Activated CD8-positive, alpha-beta memory T cell treated with anti-CD3 and anti-CD28 coated beads, Interleukin-2, amount 50 U/mL, for 4 hours (primary cell): Measurements from ENCODE around the gene PNPLA3.

ENCODE experiments used
- DNase-seq: peaks from one replicate; pipeline ENCODE4 v3.0.0-alpha.2; 2020

PNPLA3 gene

DNA sequence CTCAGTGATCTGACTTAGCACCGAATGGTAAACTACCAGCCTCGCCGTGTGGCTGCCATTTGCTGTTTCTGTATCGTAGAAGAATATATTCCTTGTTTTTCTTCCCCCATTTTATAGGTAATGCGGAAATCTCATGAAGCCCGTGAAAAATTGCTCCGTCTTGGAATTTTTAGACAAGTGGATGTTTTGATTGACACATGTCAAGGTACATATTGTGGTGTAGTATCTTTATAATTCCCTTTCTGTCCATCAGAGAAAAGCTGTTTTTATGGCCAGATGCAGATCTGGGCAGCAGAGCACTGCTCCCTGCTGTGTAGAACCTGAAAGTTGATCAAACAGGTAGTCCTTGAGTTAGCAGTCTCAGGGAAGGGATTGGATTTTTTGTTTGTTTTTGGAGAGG is 45.0 kb downstream of the PNPLA3 start:
- no peak for DNase-seq

DNA sequence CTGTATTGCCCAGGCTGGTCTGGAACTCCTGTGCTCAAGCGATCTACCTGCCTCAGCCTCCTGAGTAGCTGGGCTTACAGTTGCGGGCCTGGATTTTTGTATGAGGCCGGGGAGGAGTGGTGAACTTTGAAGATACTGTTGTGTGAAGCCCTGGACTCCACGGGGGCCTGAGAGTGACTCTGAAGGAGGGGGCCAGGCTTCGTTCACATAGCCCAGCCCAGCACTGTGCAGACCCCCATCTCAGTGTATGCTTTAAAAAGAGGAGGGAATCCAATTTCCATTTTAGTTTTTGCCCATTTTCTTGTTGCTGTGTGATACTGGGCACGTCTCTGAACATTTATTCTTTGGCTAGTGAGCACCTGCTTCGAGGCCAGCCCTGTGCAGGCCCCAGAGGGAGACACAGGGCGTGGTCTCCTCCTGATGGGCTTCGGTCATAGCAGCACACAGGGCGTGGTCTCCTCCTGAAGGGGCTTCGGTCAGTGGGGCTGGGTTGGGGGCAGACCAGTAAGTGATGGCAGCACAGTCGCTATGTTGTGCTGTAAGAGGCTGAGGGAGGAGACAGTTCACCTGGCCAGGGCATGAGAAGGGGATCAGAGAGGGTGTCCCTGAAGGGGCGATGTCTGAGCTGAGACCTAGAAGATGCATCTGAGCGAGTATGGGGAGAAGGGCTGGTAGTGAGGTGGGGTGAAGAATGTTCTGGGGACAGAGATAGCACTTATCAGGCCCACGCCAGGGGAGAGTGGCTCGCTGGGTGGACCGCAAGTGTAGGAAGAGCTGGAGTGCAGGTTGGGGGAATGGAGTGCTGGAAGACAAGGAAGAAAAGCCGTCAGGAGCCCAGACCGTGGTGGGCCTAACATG is 45.6 kb downstream of the PNPLA3 start:
- DNase-seq, result no peak

DNA sequence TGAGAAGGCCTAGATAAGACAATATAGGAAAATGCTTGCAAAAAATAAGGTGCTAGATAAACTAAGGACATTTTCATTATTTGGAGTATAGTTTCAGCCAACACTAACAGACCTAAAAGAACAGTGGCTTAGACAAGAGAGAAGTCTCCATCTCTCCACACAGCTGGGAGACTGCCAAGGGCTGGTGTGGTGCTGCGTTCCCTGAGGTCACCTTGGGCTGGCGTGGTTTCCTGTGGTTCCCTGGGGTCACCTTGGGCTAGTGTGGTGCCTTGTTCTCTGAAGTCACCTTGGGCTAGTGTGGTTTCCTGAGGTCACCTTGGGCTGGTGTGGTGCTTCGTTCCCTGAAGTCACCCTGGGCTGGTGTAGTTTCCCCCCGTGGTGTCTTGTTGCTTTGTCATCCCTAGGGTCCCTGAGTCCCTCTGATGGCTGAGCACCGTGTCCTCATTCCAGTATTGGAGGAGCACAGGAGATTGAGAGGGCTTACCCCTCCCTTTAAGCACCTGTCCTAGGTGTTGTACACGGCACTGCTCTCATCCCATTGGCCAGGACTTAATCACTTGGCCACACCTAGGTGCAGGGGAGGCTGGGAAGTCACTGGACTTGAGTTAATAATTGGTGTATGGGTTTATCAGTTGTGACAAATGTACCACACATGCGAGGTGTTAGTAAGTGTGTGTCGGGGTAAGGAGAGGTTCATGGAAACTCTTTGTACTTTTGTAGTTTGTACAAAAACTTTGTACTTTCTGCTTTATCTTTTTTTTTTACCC is 46.6 kb downstream of the PNPLA3 start:
- no peak for DNase-seq

DNA sequence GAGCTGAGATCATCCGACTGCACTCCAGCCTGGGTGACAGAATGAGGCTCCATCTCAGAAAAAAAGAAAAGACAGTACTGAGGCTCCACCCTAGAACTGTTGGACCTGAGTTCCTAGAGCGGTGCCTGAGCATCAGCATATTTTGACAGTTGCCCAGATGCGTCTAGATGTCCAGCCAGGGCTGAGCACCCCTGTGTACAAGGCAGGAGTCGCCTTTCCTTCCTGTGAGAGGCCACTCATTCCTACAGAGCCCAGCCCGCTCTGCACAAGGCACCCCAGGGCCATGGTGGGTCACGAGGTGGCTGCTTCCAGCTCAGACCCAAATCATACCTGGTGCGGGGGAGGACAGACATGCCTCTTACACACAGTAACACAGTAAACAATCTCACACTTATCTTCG is 47.5 kb downstream of the PNPLA3 start:
- no peak for DNase-seq

DNA sequence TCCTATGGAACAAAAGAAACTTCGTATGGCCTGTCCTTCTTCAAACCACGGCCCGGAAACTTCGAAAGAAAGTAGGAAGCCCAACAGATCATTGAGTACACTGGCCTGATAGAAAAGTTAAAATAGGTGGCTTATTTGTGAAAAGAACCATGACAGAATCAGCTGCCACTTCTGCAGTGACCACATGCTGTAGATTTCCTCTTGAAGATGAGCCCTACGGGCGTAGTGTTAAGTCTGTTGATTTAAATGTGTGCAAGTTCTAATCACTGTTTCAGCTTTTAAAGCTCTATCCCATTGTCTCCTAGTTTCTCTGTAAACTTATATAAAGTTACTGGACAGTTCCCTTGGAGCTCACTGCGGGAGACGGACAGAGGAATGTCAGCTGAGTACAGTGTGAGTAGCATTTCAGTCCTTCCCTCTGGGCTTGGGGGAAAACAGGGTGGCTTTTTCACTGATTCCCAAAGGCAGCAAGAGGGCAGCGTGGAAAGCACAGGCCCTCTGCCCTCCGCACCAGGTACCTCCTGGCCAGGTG is 49.4 kb downstream of the PNPLA3 start:
- no peak for DNase-seq

DNA sequence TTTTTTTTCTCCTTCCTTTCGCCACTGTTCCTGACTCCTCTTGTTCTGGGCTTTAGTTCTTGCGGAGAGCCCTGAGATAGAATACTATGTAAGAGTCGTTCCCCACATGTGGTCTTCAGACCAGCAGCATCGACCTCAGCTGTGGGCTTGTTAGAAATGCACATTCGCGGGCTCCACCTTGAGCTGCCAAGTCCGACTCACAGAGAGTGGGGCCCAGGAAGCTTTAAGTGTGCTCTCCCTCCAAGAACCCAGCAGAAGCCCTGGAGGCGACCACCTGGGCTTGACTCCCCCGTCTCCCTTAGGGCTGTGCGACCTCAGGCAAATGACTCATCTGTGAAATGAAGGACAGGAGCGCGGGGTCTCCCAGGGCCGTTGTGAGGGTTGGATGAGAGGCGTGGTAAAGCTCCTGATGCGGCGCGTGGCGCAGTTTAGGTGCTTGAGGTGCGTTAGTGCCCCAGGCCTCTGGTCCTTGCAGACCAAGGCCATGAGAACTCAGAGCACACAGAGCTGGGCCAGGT is 50.5 kb downstream of the PNPLA3 start:
- DNase-seq, result no peak

DNA sequence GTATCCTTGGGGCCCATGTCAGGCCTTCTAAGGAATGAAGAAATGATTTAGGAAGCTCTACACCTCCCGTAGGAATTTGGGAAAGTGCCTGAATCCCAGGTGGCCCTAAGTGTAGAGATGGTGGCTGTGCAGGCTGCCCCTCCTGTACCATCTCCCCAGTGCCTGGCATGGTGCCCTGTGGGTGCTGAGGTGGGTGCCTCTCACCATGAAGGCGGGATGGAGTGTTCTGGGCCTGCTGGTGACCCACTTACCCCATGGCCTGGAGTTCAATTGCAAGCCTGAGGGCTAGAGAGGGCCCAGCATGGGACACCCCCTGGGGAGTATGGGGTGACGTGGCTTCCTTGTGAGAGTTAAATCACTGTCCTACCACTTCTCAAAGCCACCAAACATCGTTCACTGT is 51.4 kb downstream of the PNPLA3 start:
- no peak for DNase-seq

DNA sequence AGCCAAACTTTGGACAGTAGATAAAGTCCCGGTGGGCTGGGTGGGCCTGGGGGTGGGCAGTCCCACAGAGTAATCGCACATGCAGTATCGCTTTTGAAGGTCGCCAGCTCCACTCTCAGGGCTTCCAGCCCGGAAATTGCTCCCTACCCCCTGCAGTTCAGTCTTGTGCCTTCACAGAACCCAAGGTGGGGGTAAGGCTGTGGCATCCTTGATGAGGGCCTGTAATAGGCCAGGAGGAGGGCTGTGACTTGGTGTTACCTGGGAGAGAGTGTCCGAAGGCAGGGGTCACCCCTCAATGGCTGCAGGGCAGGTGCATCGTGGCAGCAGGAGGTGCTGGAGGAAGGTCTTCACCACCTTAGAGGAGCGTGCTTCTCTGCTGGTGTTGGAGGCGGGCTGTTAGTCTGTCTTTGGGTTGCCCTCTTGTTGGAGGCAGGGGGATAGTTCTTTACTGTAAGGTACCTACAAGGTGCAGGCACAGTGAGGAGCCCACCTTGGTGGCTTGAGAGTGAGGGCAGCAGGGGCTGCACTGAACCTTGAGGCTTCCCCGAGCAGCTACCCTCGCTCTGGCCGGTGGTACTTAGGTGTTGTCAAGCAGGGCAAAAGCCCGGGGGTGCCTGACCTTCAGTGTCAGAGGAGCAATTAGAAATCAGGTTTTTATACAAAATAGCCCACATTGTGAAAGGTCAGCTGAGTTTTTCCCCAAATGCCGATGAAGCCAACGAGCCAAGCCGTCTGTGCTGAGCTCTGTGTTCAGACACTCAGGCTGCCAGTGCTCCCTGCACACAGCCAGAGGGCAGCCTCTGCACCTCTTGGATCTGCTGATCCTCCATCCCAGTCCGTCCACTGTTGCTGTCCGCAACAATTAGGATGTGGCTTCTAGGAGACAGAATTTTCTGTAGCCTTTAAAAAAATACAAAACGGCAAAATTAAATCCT is 53.5 kb downstream of the PNPLA3 start:
- DNase-seq, result no peak

DNA sequence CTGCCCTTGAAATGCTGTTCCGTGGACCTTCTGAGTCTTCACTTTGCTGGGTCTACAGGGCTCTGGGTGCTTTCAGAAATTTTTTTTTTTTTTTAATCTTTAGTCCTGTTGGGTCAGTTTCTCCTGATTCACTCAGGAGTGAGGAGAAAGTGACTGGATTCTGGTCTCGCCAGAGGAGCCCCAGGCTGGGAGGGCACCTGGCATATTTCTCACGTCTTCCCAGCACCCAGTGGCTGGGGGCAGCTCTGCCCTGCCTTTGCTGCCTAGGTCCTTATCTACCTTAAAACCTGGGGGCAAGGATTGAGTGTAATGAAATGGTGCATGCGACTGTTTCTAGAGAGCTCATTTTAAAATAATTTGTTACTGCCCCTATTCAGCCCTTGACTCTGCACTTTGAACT is 55.0 kb downstream of the PNPLA3 start:
- DNase-seq, result no peak

DNA sequence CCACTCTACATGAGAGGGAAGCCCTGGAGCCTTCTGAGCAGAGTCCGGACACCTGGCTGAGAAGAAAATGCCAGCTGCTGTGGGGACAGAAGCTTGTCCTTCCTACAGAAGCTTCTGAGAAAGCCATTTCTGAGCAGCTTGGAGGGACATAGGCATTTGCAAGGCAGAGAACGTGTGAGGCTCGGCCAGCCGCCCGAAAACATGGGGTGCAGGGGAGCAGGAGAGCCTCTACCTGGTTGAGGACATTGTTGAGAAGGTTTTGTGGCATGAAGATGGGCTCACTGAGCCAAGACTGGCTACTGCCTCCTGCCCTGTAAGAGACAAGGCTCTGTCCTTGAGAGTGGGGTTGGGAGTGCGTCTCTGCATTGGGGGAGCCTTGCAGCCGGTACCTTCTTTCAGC is 57.0 kb downstream of the PNPLA3 start:
- DNase-seq, result no peak

DNA sequence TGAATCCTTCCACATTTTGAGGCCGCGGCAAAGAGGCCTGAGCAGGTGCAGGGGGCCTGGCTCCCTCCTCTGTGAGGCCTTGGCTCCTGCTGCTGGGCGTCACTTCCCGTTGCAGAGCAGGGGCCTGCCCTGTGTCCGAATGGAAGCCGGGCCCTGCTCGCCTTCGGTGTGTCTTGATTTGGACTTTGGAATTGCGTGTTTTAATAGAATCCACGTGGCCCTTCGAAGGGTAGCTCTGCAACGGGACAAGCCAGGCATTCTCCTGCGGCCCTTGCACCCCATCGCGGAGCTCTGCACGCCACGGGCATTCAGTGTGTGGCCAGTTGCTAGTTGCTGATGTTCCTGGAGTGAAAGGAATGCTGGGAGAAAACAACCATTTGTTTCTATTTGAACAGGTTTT is 57.4 kb downstream of the PNPLA3 start:
- no peak for DNase-seq

DNA sequence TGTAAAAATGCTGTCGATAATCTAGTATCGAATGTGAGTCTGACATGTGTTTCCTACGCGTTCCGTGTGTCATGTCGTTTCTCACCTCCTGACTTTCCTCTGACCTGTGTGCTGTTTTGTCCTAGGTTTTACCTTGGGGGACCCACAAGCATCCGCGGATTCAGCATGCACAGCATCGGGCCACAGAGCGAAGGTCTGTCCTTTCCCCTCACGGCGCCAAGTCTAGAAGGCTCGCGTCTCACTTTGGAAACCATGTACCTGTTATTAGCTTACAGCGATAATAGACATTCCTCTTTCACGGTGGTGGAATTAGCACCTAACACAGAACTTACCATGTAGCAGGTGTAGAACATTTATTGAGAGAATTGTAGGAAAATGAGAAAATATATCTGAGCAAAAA is 60.2 kb downstream of the PNPLA3 start:
- no peak for DNase-seq

DNA sequence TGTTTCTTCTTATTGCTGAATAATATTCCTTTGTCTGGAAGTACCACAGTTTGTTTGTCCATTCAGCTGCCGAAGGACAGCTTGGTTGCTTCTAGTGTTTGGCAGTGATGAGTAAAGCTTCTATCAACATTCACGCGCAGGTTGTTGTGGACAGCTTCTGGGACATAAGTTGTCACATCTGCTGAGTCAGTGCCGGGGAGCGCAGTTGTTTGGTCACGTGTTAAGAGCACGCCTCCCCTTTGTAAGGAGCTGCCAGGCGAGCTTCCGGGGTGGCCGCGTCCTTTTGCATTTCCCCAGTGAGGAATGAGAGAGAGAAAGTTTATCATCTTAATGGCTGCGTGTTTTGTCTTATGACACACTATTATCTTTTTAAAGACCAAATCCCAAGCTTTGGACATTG is 61.9 kb downstream of the PNPLA3 start:
- no peak for DNase-seq

DNA sequence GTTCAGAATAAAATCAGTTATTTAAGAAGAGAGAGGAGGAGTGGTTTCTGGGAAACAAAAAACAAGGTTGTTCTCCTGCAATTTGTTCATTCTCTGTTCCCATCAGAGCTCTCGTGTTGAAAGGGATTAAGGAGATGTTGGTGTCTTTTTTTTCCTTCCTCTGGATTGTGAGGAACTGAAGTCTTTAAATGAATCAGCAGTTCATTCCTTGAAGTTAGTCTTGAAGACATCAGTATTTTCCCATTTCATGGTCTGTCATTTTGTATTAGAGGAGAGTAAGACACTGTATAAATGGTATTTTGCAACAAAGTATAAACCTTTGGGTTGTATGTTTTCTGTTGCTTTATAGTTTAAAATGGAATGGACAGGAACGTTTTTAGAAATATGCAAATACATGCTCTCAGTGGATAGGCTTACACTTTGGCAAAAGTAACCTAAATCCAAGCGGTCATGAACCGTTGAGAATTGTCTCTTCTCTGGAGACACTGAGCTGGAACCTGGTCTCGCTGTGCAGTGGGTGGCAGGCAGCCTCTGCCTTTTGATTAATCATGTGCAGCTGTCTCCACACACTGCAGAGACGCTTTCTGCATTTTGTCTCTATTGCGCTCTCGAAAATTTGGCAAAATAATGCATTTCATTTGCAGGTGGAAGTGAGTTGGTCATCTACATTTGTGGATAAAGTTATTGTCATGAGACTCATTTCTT is 64.7 kb downstream of the PNPLA3 start:
- DNase-seq, result no peak

DNA sequence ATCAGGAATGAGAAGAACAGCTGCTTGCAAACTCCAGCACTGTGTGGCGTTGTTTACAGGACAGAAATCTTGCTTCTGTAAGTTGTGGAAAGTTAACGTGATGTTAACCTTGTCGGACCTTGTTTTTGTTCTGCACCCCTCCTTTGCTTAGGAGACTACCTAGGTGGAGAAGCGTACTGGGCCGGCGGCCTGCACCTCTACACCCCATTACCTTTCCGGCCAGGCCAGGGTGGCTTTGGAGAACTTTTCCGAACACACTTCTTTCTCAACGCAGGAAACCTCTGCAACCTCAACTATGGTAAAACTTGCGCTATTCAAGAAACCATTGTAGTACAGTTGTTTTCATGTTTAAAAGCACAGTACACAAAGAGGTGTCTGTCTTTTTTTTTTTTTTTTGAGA is 65.4 kb downstream of the PNPLA3 start:
- no peak for DNase-seq

DNA sequence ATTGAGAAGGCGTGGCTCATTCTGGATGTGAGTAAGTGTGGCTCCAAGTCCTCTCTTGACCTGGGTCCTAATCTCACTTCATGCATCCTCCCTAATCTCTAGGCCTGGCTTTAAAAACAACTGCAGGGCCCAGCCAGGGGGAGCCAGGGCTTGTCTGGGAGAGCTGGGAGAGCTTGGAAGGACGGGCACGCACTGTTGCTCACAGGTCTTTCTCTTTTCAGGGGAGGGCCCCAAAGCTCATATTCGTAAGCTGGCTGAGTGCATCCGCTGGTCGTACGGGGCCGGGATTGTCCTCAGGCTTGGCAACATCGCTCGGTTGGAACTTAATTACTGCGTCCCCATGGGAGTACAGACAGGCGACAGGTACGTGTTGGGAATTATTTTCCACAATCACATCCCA is 66.4 kb downstream of the PNPLA3 start:
- no peak for DNase-seq

DNA sequence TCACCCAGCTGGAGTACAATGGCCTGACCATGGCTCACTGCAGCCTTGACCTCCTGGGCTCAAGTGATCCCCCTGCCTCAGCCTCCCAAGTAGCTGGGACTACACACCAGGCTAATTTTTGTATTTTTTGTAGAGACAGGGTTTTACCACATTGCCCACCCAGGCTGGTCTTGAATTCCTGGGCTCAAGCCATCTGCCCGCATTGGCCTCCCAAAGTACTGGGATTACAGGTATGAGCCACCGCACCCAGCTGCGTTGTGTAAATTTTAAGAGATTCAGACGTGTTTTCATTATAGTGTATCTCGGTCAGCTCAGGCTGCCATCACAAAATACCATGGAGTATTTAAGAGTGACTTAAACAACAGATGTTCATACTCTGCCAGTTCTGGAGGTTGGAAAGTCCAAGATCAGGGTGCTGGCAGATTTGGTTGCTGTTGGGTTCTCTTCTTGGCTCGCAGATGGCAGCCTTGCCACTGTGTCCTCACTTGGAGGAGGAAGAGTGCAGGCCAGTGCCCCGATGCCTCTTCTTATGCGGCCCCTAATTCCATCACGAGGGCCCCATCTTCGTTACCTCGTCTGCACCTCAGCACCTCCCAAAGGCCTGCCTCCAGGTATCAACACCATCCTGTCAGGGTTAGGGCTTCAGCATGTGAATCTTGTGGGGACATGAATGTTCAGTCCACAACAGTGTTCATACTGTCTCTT is 67.9 kb downstream of the PNPLA3 start:
- DNase-seq, result no peak

DNA sequence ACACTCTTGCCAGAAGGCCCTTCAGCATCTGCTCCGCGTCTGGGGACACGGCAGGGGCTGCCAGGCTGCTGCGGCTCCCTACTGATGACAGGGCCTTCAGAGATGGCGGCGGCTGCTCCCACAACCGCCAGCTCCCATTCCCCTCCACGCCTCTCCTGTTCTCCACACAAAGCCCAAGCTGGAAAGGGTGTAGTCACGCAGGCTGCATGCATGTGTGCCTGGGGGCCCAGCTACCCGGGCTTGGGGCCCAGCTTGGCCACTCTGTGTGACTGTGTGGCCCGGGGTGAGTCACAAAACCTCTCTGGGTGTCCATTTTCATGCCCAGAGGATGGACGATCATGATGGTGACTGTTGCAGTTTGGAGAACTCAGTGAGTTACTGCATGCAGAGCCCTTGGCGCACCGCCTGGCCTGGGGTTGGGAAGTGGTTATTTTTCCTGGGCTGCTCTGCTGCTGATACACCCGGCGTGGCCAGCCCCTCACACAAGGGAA is 68.8 kb downstream of the PNPLA3 start:
- DNase-seq, result no peak

DNA sequence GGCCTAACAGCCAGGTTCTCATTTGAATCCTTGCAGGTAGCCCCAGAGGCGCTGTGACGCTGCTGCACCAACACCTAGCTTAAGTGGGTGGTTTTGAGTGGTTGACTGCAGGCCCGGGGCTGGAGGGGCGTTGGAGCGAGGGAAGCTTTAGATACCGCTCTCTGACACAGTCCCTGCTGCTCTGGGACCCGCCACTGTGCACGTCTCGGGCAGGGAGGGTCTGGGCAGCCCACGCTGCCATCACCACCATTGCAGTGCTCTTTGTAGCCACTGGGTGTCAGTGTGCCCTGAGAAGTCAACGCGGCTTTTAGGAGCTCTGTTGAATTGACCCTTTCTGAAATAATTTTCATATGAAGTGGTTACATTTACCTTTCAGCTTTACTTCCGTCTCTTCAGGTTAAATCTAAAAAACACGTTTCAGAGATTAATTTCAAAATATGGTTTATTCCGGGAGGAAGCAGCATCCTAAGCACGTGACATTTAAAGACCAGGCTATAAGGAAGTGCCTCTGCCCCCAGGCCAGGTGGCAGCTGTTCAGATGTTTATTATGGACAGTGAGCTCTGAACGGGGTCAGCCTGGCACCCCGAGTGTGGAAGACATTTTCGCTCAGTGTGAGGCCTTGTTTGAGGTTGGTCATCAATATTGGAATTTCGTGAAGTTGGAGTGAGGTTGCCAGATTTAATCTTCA is 69.6 kb downstream of the PNPLA3 start:
- DNase-seq, result peak; percentile 62

DNA sequence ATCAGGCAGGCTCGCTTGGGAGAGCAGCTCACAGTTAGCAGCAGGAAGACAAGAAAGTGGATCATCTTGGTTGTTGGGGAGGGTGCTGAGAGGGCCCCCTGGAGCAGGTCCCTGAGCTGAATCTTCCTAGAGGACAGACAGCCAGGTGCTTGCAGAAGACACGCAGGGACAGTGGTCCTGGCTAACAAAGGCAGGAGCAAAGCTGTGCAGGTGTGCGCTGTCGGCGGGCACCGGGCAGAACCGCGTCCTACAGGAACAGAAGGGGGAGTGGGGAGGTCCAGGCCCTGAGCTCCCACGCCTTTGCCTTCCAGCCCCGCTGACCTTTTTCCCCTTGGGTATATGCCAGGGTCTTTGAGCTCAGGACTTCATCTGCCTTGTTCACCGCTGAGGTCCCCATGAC is 70.4 kb downstream of the PNPLA3 start:
- no peak for DNase-seq

DNA sequence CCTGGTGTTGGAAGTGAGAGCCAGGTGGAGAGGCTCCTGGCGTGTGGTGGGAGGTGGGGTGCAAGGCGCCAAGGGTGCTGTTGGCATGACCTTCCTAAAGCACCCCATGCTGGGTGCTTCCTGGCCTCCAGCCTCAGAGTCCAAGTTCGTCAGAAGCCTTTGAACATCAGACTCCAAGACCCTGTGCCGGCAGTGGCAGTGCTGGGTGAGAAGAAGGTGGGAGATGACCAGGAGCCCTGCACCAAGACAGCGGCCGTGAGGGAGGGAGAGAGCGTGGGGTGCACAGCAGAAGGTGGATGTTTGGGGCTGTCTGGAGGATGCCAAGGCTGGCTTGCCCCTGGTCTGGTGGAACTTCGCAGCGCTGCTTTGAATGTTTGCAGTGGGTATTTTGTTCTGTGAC is 70.8 kb downstream of the PNPLA3 start:
- DNase-seq, result no peak
